Stimulated activated naive CD8-positive, alpha-beta T cell treated with anti-CD3 and anti-CD28 coated beads, Interleukin-15, amount 100 ng/mL, for 72 hours (primary cell): ENCODE results near the gene SH3GLB2.
"Not testable (repeated sequence)": the region's sequence is repeated elsewhere in the genome, so short reads cannot be mapped to it uniquely, and the experiment has no call there.

ENCODE experiments used
- ATAC-seq: fragments of 150-1000 bp; cut with Tn5 transposase; 2 replicates; pipeline ENCODE4 v1.10.0; 2021; ENCODE audit warnings: mild to moderate bottlenecking, moderate library complexity
- DNase-seq, 2 donors: peaks; one replicate each; pipeline ENCODE4 v3.0.0; 2021 to 2022
- H3K27ac Mint-ChIP-seq, 2 donors: one replicate each; pipeline ENCODE4 v1.8.0; 2022; ENCODE audit warnings: mild to moderate bottlenecking in 2 of 2, mixed read lengths in 2 of 2, moderate library complexity in 2 of 2
- H3K27me3 Mint-ChIP-seq: one replicate; pipeline ENCODE4 v1.8.0; 2022; ENCODE audit warnings: mixed read lengths
- H3K4me1 Mint-ChIP-seq: one replicate; pipeline ENCODE4 v1.8.0; 2022; ENCODE audit warnings: mild to moderate bottlenecking, mixed read lengths
- H3K4me3 Mint-ChIP-seq, 2 donors: one replicate each; pipeline ENCODE4 v1.8.0; 2022; ENCODE audit warnings: mild to moderate bottlenecking in 2 of 2, mixed read lengths in 2 of 2, moderate library complexity in 1 of 2
- H3K9me3 Mint-ChIP-seq, 2 donors: one replicate each; pipeline ENCODE4 v1.8.0; 2022; ENCODE audit warnings: mixed read lengths in 2 of 2

Gene SH3GLB2

GRCh38 chr9:129012343-129012742 is 15.8 kb downstream of the SH3GLB2 start:
- DNase-seq: no peak
- Mint-ChIP-seq H3K4me1 (peaks cover 6% of the 10 kb centered on the region), H3K27me3 (no peaks in the 10 kb centered on the region), H3K27ac (peak overlapping the region; percentile 64 to 89), H3K9me3 (no peaks in the 10 kb centered on the region), H3K4me3 (no peak overlapping the region)
- ATAC-seq: no peak

GRCh38 chr9:129011761-129012181 is 16.4 kb downstream of the SH3GLB2 start:
- Mint-ChIP-seq H3K27ac (no peak overlapping the region), H3K27me3 (no peaks in the 10 kb centered on the region), H3K9me3 (no peaks in the 10 kb centered on the region), H3K4me3 (no peak overlapping the region), H3K4me1 (peaks cover 7% of the 10 kb centered on the region)
- ATAC-seq (no peak), DNase-seq (no peak)

DNA sequence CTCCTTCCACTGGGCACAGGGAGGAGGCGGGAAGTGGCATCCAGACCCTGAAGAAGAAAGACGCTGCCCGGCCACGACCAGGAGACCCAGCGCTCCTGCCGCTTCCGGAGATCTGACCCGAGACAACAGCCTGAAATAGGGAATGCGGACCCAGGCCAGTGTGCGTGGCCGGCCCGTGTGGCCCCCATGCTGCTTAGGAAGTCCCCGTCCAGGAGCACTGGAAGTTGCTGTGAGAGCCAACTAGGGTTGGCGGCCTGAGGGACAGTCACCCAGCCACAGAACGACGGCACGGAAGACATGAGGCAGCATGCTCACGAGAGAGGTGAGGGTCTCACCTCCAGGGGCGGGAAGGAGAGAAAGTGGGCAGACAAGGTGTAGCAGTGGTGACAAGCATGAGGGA is 17.0 kb downstream of the SH3GLB2 start:
- ATAC-seq (no peak), DNase-seq (no peak)
- Mint-ChIP-seq H3K27me3 (no peaks in the 10 kb centered on the region), H3K4me1 (peaks cover 11% of the 10 kb centered on the region), H3K27ac (peak overlapping the region in 1 of 2 donors; percentile 85), H3K4me3 (no peak overlapping the region), H3K9me3 (no peaks in the 10 kb centered on the region)

DNA sequence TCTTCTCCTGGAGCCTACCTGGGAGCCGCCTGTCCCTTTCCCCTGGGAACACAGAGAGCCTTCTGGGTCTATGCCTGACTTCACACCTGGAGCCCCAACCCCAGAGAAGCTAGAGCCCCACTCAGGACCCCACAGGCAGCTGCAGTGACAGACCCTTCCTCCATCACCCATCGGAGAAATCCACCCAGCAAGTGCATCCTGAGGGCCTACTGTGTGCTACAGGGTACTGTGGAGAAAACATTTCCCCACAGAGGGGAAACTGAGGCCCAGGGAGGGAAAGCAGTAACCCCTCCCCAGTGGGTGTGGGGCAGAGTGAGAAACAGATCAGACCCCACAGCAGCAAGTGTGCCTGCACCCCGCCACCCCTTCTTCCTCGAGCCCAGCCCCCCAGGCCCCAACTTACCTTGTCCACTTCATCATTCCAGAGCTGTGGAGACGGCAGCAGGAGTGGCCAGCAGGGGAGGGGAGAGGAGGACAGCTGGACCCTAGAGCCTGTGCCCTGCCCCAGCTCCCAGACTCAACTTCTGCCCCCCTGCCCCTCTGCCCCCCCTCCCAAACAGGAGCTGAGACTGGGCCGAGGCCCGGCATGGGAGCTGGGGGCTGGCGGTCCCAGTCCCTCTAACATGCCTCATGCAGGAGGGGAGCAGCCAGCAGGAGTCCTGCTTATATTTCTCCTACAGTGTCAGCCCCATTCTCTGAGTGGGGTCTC is 17.7 kb downstream of the SH3GLB2 start:
- Mint-ChIP-seq H3K4me3 (no peak overlapping the region), H3K27ac (peak overlapping the region in 1 of 2 donors; percentile 94), H3K4me1 (peaks cover 11% of the 10 kb centered on the region), H3K27me3 (no peaks in the 10 kb centered on the region), H3K9me3 (no peaks in the 10 kb centered on the region)
- no peak for DNase-seq
- no peak for ATAC-seq

DNA sequence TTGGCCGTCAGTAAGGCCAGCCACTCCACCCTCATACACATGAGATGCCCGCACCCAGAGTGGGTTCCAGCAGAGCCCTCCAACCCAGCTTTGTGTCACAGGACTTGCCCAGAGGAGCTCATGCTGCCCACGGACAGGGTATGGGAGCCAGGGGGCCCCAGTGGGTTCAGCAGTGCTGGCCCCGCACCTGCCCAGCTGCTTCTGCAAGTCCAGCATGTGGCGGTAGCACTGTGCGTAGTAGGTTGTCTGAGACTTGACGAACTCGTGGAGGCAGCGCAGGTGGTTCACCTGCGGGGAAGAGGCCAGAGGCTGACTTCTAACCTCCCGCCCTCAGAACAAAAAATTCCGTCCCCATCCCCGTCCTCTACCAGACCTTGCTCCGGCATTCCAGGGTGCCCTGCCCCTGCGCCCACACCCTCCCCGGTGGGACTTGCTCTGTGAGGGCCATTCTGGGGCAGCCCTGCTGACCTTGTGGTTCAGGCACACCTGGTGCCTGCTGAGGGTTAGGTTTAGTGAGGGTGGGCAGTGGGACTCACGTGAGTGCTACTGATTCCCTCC is 18.5 kb downstream of the SH3GLB2 start:
- no peak for ATAC-seq
- DNase-seq: no peak
- Mint-ChIP-seq H3K4me1 (peaks cover 11% of the 10 kb centered on the region), H3K27ac (peak overlapping the region in 1 of 2 donors; percentile 94), H3K9me3 (no peaks in the 10 kb centered on the region), H3K4me3 (no peak overlapping the region), H3K27me3 (no peaks in the 10 kb centered on the region)

- H3K27ac Mint-ChIP-seq: peak overlapping the region in 1 of 2 donors; percentile 83
- DNase-seq: no peak
- peaks cover 11% of the 10 kb centered on the region for H3K4me1 Mint-ChIP-seq
- no peak overlapping the region for H3K4me3 Mint-ChIP-seq
- peak; percentile 5 for ATAC-seq
- H3K27me3 Mint-ChIP-seq: no peaks in the 10 kb centered on the region
- no peaks in the 10 kb centered on the region for H3K9me3 Mint-ChIP-seq
Observed at GRCh38 chr9:129008986-129009583, 19.0 kb downstream of the SH3GLB2 start.

- Mint-ChIP-seq H3K27ac (no peak overlapping the region), H3K4me1 (peaks cover 11% of the 10 kb centered on the region)
Observed at GRCh38 chr9:129008469-129008965, 19.6 kb downstream of the SH3GLB2 start.

DNA sequence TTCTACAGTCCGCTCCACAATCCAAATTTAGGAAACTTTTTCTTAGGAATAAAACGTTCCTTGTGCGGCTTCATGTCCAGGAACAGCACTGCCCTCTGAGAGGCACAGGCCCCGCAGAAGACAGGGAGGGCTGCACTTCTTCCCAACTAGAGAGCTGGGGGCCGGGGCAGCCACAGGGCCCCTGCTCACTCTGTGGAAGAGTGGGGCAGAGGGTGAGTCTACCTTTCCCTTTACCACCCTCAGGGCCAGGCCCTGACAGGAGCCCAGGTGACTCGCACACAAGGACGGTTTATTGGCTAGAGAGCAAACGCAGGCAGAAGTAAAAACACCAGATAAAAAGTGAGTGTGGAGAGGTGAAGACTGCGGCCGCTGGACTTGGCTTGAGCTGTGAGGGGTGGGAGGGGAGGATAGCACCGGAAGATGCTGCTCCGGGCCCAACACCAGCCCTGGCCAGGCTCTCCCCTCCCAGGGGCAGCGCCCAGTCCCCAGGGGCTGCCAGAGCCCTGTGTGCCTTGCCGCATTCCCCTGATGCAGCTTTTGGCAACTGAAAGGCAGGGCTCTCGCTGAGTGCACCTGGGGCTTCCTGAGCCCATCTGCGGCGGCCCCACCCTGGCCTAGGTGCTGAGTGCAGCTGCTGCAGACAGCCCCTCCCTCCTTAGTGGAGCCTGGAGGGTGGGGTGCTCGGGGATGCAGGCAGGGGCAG is 20.2 kb downstream of the SH3GLB2 start:
- H3K27ac Mint-ChIP-seq: no peak overlapping the region
- DNase-seq (no peak), ATAC-seq (no peak)
- peaks cover 11% of the 10 kb centered on the region for H3K4me1 Mint-ChIP-seq
- H3K9me3 Mint-ChIP-seq: no peaks in the 10 kb centered on the region
- no peak overlapping the region for H3K4me3 Mint-ChIP-seq
- H3K27me3 Mint-ChIP-seq: no peaks in the 10 kb centered on the region

More at GRCh38 chr9:129008469-129008965, 19.6 kb downstream of the SH3GLB2 start:
- DNase-seq (no peak), ATAC-seq (no peak)
- Mint-ChIP-seq H3K4me3 (no peak overlapping the region), H3K9me3 (no peaks in the 10 kb centered on the region), H3K27me3 (no peaks in the 10 kb centered on the region)

DNA sequence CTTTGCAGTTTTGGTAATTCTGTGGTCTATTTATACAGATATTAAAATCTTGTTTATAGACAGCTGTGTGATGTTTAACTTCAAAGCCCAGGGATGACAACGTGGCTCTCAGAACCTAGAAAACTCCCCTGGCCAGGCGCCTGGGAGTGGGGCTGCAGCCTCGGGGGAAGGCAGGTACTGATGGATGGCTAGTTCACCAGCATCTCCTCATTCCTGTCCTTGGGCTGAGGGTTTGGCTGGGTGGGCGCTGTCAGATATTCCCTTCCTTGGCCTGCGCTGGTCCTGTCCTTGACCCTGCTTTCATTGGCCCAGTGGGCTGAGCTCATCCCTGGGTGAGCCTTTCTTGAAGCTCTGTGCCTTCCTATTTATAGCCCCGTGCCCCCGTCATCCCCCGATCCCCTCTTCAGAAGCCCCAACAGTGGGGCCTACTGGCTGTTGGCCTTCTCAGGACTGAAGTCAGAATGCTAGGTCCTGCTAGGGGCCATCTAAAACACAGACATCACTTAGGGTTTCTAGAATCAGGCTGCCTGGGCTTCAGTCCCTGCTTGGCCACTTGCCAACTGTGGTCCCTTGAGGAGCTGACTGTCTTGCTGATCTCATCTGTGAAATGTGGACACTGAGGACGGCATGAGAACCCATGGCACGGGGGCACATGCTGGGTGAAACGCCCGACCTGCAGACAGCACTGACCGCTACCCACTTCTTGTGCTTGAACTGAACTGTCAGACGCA is 20.9 kb downstream of the SH3GLB2 start:
- ATAC-seq: peak; percentile 1
- Mint-ChIP-seq H3K27me3 (no peaks in the 10 kb centered on the region), H3K9me3 (no peaks in the 10 kb centered on the region), H3K4me3 (no peak overlapping the region), H3K27ac (peak overlapping the region in 1 of 2 donors; percentile 37), H3K4me1 (peaks cover 11% of the 10 kb centered on the region)
- DNase-seq: no peak

GRCh38 chr9:129006328-129007034 is 21.6 kb downstream of the SH3GLB2 start:
- DNase-seq (peak; percentile 34 to 53), ATAC-seq (peak; percentile 75)
- H3K27me3 Mint-ChIP-seq: no peaks in the 10 kb centered on the region
- peaks cover 11% of the 10 kb centered on the region for H3K4me1 Mint-ChIP-seq
- H3K4me3 Mint-ChIP-seq: no peak overlapping the region
- no peaks in the 10 kb centered on the region for H3K9me3 Mint-ChIP-seq
- peak overlapping the region in 1 of 2 donors; percentile 56 for H3K27ac Mint-ChIP-seq

DNA sequence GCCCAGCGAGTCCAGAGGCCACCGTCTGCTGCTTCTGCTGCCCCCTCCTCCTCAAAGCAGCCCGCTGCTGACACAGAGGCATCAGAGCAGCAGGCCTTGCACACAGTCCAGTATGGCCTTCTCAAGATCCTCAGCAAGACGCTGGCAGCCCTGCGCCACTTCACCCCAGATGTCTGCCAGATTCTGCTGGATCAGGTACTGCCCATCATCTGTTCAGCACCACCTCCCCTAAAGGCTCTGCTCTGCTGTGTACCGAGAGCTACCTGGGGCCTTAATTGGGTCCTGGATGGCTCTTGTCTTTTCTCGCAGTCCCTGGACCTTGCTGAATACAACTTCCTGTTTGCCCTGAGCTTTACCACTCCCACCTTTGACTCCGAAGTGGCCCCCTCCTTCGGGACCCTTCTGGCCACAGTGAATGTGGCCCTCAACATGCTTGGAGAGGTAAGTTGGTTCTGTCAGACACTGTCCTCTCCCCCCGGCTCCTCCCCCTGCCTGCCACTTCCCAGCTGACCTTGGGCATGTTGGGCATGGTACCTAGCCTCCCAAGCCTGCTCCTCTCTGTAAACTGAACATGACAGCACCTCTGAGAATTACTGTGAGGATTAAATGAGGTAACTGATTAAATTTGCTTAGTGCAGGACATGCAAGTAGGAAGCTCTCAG is 22.7 kb downstream of the SH3GLB2 start:
- Mint-ChIP-seq H3K27me3 (no peaks in the 10 kb centered on the region), H3K4me1 (peaks cover 11% of the 10 kb centered on the region), H3K27ac (peak overlapping the region in 1 of 2 donors; percentile 42), H3K9me3 (no peaks in the 10 kb centered on the region), H3K4me3 (no peak overlapping the region)
- DNase-seq (no peak), ATAC-seq (no peak)

DNA sequence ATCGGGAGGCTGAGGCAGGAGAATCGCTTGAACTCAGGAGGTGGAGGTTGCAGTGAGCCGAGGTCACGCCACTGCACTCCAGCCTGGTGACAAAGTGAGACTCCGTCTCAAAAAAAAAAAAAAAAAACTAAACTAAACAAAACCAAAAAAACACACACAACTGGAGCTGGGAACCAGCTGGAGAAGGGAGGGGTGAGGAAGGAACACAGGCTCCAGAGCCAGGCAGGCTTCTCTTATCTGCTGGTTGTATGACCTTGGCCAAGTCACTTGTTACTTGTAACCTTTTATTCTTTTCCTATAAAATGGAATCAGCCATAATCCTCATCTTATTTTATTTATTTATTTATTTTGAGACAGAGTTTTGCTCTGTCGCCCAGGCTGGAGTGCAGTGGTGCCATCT is 24.0 kb downstream of the SH3GLB2 start:
- not testable (repeated sequence) for H3K27me3 Mint-ChIP-seq, ATAC-seq, H3K9me3 Mint-ChIP-seq, H3K27ac Mint-ChIP-seq, H3K4me3 Mint-ChIP-seq, DNase-seq
- peaks cover 11% of the 10 kb centered on the region for H3K4me1 Mint-ChIP-seq

DNA sequence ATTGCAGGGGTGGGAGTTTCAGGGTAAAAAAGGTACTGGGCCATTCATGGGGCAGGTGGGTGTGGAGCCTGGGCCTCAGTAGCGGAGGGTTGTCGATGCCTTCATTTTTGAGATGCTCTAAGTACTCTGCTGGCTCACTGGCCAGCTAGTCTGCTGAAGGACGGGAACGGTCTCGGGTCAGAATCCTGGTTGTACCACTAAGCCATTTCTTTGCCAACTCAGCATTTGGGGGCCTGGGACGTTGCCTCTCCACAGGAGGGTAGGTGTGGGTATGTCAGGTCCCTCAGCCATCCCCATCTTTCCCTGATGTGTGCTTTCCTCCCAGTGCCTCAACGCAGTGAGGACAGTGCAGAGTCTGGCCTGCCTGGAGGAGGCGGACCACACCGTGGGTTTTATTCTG is 25.1 kb downstream of the SH3GLB2 start:
- no peaks in the 10 kb centered on the region for H3K9me3 Mint-ChIP-seq

More for the DNA sequence above, 25.1 kb downstream of the SH3GLB2 start:
- ATAC-seq: no peak
- no peak overlapping the region for H3K4me3 Mint-ChIP-seq
- no peaks in the 10 kb centered on the region for H3K27me3 Mint-ChIP-seq
- no peak for DNase-seq
- peaks cover 10% of the 10 kb centered on the region for H3K4me1 Mint-ChIP-seq
- no peak overlapping the region for H3K27ac Mint-ChIP-seq
